HG02623 (cell line): Measurements from ENCODE around the gene SMPD4.
"Not testable (repeated sequence)": the region's sequence is repeated elsewhere in the genome, so short reads cannot be mapped to it uniquely, and the experiment has no call there.

Source experiments
- ATAC-seq: cut with Tn5 transposase; IDR thresholded peaks from one replicate; pipeline ENCODE4 v1.9.1; 2021; ENCODE audit warnings: moderate library complexity; ENCODE audit not compliant: unreplicated experiment

SMPD4 gene

DNA sequence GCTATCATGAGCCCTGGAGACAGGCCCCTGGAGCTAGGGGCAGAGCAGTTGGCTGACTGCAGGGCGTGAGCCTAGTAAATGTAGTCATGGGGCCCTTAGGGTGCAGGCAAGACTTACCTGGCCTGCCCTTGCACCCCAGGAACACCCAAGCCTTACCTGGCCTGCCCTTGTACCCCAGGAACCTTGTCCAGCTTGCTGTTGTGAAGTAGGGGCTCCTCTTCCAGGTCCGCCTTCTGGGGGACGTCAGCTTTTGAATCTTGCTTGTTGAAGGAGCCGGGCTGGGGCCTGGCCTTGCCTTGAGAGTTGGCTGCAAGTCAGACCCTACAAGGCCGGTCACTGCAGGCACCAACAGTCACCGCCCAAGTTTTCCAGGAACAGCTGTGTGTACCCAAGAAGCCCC lies 40.4 kb downstream of the SMPD4 start:
- not testable (repeated sequence) for ATAC-seq

DNA sequence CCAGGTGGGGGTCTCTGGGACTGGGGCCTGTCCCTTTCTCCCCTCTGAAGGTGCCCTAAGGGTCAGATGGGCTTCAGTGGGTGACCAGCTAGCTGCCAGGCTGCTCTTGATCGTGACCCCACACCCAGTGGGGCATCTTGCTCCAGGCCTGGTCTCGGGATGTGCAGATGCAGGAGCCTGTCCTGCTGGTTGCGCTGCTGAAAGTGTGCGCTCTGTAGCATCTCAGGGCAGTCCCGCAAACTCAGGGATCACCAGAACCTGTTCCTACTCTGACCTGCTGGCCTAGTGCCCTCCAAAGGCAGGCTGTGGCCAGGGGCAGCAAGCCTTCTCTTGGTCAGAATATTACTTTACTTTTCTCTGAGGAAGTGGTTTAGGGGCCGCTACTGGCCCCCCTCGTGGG lies 40.9 kb downstream of the SMPD4 start:
- not testable (repeated sequence) for ATAC-seq

DNA sequence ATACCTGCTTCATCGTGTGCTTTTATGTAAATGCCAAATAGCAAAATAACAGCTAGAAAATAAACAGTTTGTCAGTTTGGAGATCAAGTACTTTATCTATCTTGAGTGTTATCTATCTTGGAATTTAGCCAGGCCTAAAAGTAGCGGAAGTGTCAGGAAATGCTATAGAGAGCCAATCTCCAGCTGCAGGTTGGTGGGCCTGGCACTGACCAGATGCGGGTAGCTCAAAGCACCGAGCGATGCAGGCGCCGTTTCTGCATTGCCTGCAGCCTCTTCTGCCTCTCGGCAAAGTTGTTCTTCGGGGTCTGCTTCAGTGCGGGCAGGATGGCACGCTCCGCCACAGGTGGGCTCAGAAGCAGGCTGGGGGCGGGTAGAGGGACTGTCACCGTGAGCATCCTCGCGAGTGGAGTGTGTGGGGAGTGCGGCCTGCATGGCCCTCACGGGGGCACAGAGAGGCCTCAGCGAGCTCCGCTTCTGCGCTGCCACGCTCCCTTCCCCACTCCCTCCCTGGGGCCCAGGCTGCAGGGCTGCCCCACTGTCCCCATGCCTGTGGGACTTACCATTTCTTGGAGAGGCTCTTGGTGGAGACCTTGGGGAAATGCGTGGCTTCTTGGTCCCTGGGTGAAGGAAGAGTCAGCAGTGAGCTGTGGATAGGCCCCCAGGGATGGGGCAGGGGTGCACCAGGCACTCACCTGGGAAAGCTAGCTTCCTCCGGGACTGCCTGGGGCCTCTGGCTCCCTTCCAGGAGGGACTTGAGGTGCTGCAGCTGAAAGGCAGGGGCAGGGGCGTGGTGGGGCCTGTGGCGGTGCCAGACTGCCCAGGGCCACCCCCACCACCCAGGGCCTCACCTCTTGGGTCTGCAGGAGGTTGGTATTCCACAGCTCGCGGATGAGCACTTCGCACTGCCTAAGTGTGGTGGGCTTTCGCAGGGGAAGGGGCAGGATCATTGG lies 41.8 kb downstream of the SMPD4 start:
- not testable (repeated sequence) for ATAC-seq

DNA sequence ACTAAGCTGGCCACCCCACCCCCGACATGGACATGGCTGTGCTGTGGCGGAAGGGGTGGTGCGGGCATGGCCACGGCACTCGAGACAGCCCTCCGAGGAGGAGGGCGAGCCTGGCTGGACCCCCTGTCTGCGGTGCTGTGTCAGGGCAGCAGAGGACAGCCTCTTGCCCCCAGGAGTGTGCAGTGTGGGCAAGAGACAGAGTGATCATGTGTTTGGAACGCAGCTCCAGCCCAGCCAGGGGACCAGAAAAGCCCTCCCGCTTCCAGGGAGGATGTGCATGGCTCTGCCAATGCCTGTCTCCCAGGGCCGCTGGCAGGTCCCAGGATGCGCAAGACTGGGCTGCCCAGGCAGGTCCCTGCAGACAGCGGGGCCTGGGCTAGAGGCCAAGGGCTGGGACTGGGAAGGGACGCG lies 42.6 kb downstream of the SMPD4 start:
- not testable (repeated sequence) for ATAC-seq

DNA sequence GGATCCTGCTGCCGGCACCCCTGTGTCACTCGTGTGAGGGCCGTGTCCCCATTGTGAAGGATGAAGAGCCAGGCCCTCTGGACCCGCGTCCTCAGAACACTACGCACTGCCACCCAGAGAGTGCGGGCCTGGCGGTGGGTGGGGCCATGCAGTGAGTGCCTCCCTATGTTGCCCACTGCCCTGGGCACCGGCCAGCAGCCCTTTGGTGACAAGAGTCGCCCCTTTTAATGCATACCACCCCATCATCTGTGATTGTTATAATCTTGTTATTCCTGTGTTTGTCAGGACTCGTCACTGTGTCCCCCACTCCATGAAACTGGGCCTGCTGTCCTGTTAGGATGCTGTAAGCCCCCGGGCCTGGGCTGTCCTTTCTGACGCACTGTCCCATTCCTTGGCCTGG lies 43.1 kb downstream of the SMPD4 start:
- not testable (repeated sequence) for ATAC-seq

DNA sequence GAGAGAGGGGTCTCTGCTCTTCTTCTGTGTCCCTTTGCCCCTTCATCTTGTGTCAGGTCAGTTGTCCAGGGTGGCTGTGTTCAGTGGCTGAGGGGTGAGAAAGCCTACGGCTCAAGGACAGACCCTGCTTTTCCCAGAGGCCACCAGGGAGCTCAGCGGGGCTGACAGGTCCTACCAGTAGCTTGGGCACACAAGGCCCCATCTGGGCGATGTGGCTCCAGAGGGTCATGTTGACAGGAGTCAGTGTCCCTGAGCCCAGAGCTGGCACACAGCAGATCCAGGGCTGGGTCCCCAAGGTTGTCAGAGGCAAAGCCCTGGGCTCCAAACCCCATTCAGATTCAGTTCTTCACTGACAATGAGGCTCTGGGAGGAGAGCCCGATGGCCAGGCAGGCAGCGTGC lies 44.3 kb downstream of the SMPD4 start:
- ATAC-seq = not testable (repeated sequence)

DNA sequence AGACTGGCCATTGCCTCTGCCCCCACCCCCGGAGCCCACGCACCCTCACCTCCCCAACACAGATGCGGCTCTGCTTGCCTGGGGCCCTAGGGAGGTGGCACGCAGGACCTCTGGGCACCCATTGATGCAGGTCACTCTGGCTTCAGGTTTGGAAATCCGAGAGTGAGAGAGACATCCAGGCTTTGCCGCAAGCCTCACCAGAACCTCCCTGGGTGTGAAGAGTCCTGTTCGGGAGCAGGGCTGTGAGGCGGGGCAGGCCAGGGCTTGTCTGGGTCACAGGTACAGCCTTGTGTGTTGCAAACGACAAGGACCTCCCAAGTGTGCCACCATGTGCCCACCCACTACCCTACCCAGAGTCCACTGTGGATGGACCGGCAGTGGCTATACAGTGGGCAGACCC lies 44.9 kb downstream of the SMPD4 start:
- not testable (repeated sequence) for ATAC-seq

DNA sequence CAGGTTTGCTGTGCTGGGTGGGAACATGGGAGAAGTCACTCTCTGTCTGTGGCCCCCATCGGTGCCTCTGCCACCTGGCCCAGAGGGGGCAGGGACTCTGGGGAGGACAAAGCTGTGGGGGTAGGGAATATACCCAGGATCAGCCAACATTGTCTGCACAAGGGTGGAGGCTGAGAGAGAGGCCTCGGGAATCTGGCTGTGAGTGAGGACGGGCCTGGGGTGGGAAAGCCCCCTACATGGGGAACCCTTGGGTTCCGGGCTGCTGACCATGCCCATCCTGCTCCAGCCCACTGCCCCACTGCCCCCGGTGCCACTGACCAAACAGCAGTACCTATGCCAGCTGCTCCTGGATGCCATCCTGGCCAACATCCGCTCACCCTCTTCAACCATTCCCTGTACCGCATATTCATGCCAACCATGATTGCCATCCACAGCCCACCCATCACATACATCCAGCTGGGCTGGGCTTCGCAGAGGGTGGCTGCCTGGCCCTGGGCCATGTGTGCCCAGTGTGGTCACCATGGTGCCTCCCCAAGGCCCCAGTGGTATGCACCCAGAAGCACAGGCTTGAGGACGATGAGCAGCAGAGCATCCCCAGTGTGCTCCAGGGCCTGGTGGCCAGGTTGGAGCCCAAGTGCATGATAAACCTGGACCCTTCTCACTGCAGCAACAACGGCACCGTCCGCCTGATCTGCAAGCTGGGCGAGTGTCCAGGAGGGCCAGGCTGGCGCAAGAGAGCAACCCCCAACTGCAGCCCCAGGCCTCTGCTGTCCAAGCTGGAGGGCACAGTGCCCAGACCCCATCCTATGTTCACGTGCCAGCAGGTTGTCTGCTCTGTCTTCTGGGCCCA lies 45.5 kb downstream of the SMPD4 start:
- no peak for ATAC-seq

GRCh38 chr2:130129120-130129829 lies 52.1 kb downstream of the SMPD4 start, which contains the start of gene POTEF:
Gene POTEF (minus strand): TSS chr2:130129222. CDS start chr2:130120515, 8,707 bp downstream.
- not testable (repeated sequence) for ATAC-seq

DNA sequence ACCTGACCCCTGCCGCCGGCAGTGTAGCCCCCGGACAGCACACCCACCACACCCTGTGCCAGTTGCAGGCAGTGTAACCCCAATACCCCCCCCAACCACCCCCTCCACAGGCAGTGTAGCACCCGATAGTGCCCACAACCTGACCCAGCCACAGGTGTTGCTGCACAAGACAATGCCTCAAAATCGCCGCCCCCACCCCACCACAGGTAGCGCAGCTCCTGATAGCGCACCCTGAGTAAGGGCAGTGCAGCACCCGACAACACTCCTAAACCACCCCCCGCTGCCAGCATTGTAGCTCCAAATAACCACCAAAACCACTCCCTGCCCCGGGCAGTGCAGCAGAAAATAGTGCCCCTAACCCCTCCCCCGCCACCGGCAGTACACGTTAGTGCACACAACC lies 52.9 kb downstream of the SMPD4 start:
- not testable (repeated sequence) for ATAC-seq

GRCh38 chr2:130127726-130128125 lies 53.7 kb downstream of the SMPD4 start:
- ATAC-seq = not testable (repeated sequence)

DNA sequence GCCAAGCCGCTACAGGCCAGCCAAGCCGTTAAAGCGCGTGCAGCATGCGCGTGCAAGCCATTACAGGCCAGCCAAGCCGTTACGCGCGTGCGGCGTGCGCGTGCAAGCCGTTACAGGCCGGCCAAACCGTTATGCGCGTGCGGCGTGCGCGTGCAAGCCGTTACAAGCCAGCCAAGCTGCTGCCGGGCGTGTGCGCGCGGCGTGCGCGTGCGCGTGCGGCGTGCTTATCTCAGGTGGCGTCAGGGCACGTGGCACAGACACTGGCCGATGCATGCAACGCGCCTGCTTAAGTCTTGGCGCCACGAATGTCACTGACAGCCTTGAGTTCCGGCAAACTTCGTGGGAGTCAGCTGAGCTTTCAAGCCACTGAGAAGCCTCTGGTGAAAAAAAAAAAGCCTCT lies 60.5 kb downstream of the SMPD4 start:
- ATAC-seq = not testable (repeated sequence)

- ATAC-seq = not testable (repeated sequence)
These were observed 78.6 kb downstream of the SMPD4 start for GRCh38 chr2:130102597-130103363.
